Inflammatory macrophage (primary cell): ENCODE data around the gene SNPH.
"Not testable (repeated sequence)": the region's sequence is repeated elsewhere in the genome, so short reads cannot be mapped to it uniquely, and the experiment has no call there.

Experiments
- DNase-seq, 2 donors: peaks; one replicate each; pipeline ENCODE4 v3.0.0-alpha.2; 2020 to 2022

SNPH gene

DNA sequence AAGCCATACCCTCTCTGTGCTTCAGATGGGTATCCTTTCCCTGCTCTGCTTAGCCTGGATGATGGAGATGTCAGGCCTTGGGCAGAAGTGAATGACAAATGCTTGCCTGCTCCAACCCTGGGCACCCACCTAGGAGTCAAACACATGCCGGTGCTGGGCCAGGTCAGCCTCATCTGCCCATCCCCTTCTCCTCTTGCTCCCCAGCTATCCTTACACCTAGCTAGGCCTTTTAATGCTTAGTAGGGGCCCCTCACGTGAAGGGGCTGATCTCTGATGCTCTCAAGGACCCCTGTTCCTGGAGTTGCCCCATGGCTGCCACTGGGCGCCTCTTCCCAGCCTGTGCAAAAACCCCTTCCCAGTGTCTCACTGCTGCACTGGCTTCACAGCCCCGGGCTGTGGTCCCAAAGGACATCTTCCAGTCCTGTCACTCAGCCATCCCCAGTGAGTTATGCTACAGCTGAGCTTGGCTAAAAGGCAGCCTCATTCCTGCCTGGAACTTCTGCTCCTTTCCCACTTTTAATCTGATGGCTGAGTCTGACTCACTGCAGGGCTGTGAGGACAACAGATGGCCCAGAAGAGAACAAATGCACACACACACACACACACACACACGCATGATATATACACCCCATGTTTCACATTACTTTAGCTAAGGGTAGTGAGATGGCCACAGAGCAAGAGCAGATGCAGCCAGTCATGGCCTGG is 75.6 kb downstream of the SNPH start:
- DNase-seq: no peak

GRCh38 chr20:1343446-1344124 is 77.5 kb downstream of the SNPH start:
- not testable (repeated sequence) for DNase-seq

DNA sequence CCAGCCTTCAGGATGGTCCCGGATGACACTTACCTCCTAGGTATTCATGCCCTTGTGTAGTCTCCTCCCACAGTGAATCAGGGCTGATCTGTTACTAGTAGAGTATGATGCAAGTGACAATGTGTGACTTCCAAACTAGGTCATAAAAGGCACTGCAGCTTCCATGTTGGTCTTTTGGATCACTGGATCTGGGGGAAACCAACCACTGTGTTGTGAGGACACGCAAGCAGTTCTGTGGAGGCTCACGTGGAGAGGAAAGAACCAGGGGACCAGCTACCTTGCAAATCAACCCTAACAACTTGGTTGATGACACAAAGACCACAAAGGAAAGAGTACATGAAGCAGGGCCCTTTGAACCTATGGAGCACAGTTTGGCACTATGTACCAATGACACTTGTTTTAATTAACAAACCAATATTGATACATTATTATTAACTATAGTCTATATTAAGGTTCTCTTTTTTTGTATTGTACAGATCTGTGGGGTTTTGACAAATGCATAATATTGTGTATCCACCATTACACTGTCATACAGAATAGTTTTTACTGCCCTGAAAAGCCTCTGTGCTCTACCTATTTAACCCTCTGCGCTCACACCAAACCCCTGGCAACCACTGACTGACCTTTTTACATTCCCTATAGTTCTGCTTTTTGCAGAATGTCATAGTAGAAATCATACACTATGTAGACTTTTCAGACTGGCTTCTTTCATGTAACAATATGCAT is 79.1 kb downstream of the SNPH start:
- DNase-seq: no peak

GRCh38 chr20:1345756-1346093 is 79.6 kb downstream of the SNPH start:
- DNase-seq: no peak

GRCh38 chr20:1346315-1346969 is 80.3 kb downstream of the SNPH start:
- DNase-seq: no peak

DNA sequence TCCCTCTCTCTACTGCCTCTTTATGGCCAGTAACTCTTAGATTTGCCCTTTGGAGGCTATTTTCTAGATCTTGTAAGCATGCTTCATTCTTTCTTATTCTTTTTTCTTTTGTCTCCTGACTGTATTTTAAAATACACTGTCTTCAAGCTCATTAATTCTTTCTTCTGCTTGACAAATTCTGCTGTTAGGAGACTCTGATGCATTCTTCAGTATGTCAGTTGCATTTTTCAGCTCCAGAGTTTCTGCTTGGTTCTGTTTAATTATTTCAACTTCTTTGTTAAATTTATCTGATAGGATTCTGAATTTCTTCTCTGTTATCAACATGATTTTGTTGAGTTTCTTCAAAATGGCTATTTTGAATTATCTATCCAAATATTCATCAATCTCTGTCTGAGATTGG is 87.9 kb downstream of the SNPH start:
- DNase-seq: no peak

GRCh38 chr20:1357921-1358671 is 92.0 kb downstream of the SNPH start:
- no peak for DNase-seq
